ENCODE data around the gene RHNO1.

RHNO1 gene, protein sequence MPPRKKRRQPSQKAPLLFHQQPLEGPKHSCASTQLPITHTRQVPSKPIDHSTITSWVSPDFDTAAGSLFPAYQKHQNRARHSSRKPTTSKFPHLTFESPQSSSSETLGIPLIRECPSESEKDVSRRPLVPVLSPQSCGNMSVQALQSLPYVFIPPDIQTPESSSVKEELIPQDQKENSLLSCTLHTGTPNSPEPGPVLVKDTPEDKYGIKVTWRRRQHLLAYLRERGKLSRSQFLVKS

GRCh38 chr12:2877047-2877952, at the start of gene RHNO1, which contains the start of gene FOXM1:
RHNO1 (plus strand) TSS chr12:2877223; CDS start chr12:2885367, 8,144 bp downstream.
FOXM1 (minus strand) TSS chr12:2877174; CDS start chr12:2874478, 2,696 bp downstream.
- peak; percentile 88 for DNase-seq (ENCODE audit: low spot score)

DNA sequence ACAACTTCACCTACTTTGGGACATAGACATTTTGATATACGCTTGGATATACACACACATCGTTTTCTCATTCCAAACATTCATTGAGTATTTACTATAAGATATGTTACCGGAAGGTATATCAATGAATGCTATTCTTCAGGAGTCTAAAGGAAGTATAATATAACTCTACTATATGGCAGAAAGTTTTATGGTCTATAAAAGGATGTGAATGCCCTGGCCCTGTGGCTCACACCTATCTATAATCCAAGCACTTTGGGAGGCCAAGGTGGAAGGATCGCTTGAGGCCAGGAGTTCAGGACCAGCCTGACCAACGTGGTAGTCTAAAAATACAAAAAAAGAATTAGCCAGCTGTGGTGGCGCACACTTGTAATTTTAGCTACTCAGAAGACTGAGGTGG, 47.7 kb upstream of the RHNO1 start:
- DNase-seq (ENCODE audit: low spot score), result no peak

- no peak for DNase-seq (ENCODE audit: low spot score)
Measured at GRCh38 chr12:2832550-2833127, 44.4 kb upstream of the RHNO1 start.

DNA sequence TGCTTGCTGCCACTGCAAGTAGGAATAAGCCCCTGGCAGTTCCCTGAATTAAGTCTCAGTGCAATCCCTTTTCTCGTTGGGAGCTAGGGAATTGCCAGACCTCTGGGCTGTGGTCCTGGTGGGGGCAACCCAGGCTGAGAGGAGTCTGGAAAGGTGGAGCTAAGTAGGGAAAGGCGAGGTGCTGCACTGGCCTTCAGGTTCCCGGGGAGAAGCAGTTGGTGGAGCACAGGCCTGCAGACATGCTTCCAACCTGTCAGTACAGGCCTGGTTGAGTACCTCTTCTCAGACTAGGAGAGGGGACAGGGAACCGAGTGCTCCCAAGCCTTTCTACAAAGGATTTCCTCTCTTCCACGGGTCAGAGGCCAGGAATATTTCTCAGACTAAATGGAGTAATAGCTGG, 43.7 kb upstream of the RHNO1 start:
- DNase-seq (ENCODE audit: low spot score), result no peak

GRCh38 chr12:2833810-2834209, 43.2 kb upstream of the RHNO1 start:
- no peak for DNase-seq (ENCODE audit: low spot score)

GRCh38 chr12:2834581-2835491, 42.2 kb upstream of the RHNO1 start, which contains the start of gene NRIP2:
NRIP2 (minus strand) TSS chr12:2835035; CDS start chr12:2834983, 52 bp downstream.
- no peak for DNase-seq (ENCODE audit: low spot score)

GRCh38 chr12:2835691-2836403, 41.2 kb upstream of the RHNO1 start:
- DNase-seq (ENCODE audit: low spot score), result no peak

DNA sequence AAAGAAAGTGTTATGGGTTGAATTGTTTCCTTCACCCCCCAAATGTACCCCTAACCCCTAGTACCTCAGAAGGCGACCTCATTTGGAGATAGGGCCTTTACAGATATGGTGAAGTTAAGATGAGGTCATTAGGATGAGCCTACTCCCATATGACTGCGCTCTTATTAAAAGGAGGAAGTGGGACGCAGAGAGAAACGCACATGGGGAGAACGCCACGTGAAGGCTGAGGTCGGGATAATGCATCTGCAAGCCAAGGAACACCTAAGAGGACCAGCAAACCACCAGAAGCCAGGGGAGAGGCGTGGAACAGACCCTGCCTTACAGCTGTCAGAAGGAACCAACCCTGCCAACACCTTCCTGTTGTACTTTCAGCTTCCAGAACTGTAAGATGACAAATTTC, 40.4 kb upstream of the RHNO1 start:
- DNase-seq (ENCODE audit: low spot score), result no peak

DNA sequence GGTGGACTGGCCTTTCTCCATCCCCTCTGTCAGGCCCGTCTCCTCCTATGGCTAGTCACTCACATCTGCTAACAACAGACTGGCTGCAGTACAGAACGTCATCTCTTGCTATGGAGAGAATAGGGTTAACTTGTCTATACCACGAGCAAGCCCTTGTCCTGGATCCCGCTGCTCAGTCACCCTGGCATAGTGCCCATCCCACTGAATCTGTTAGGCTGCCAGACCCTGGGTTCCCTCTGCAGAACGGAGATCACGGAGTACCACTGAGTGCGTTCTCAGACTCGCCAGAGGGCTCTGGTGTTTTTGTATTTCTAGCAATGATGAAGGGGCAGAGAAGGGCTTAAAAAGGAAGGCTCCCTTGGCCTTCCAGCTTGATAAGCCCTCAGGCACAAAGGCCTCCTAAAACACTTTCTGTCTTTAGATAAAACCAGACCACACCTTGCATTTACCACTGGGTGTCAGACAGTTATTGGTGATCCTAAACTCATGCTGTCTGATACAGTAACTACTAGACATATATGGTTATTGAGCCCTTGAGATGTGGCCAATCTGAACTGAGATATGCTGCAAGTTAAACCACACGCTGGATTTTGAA, 35.9 kb upstream of the RHNO1 start:
- DNase-seq (ENCODE audit: low spot score), result no peak

DNA sequence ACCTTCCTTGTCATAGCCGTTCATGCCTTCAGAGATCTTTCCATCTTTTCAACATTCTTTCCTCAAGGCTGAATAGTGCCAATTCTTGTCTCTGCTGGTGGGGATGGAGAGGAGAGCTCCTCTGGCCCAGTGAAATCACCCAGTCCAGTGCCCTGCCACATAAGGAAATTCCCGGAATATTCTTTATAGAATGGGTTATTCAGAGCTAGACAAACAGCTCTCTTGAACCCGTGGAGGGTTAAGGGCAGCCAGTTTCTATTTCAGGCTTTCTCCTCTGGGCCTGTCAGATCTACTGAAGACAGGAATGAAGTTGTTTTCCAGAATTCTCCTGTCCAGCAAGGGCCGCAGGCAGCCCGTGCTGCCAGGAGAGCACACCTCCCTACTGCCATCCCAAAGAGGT, 34.1 kb upstream of the RHNO1 start:
- DNase-seq (ENCODE audit: low spot score), result no peak

DNA sequence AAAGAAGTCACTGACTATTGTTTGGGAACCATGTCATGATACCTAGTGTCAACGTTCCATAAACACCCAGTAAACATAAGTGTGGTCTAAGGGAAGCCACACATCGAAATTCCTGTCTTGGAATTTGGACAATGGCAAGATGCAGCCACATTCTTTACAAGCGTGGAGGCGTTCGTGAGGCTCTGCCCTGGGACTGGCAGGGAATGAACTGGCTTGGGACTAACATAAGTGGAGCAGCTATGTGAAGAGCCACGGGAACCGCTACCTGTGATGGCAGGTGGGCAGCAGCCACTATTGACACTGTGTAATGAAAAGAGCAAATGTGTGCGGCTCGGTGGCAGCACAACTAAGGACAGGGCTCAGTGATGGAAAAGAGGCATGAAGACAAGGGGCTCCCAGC, 32.2 kb upstream of the RHNO1 start:
- DNase-seq (ENCODE audit: low spot score), result no peak

DNA sequence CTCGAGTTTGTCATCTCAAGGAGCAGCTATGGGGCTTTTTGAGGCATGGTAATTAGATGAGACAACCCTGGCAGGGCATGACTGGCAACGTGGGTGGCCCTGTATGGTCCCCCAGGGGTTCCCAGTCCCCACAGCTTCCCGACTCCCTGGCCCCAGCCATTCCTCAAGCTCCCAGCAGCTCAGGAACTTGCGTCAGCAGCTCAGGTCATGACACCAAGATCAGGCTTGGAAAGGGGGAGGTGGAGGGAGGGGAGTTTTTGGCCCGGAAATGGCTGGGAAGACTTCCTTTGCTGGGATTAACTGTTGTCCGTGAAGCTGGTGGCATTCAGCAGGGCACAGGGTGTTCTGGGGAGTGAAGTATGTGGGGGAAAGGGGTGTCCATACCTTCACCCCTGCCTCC, 31.7 kb upstream of the RHNO1 start:
- no peak for DNase-seq (ENCODE audit: low spot score)

GRCh38 chr12:2851931-2852330, 25.1 kb upstream of the RHNO1 start:
- no peak for DNase-seq (ENCODE audit: low spot score)

DNA sequence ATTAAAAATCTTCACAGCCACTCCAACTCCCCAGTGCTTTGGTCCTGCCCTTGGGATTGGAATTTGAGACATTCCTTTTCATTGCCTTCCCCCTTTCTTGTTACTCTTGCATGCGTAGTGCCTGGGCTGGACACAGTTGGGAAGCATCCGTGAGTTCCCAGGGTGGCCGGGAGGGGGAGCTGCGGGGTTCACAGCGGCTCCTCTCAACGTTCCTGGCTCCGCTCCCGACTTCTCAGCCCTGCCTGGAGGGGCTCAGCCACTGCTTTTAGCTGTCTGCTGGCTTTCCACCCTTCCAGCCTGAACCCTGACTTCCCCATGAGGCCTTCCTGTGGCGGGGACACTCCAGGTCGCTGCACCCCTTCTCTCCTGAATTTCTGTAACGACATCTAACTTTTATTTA, 23.4 kb upstream of the RHNO1 start:
- peak; percentile 62 for DNase-seq (ENCODE audit: low spot score)

GRCh38 chr12:2854669-2855453, 22.2 kb upstream of the RHNO1 start:
- no peak for DNase-seq (ENCODE audit: low spot score)

- DNase-seq (ENCODE audit: low spot score), result no peak
Measured at GRCh38 chr12:2855546-2855945, 21.5 kb upstream of the RHNO1 start.

- peak; percentile 64 for DNase-seq (ENCODE audit: low spot score)
Measured at GRCh38 chr12:2856051-2856450, 21.0 kb upstream of the RHNO1 start.

DNA sequence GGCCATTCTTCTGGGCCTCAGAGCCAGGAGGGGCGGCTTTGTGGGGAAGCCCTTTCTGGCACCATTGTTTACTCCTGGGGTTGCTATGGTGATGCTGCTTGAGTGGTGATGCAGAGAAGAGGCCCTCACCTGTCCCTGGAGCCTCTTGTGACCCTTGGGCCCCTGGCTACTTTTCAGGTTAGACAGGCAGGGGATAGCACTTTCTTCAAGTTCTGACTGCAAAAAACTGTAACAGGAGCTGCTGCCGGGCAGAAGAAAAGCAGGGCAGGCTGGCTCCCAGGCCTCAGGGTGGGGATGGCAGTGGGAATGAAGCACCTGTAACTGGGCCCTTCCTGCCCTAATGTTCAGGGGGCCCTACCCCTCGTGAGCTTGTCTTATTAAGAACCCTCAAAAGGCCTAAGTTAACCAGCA, 20.0 kb upstream of the RHNO1 start, which contains the start of gene TEX52:
Gene TEX52, minus strand, starts transcription at position 19 of the 411 bp plus-strand sequence. Its CDS starts 13 bp downstream, at position 6.
- no peak for DNase-seq (ENCODE audit: low spot score)

GRCh38 chr12:2857576-2857975, 19.4 kb upstream of the RHNO1 start:
- DNase-seq (ENCODE audit: low spot score), result no peak

- no peak for DNase-seq (ENCODE audit: low spot score)
Measured at GRCh38 chr12:2858334-2858733, 18.7 kb upstream of the RHNO1 start.

All from RKO (cell line).